GM18505 (cell line): Measurements from ENCODE around the gene PPFIBP1.
"Not testable (repeated sequence)": the region's sequence is repeated elsewhere in the genome, so short reads cannot be mapped to it uniquely, and the experiment has no call there.

Source experiments
- ATAC-seq: cut with Tn5 transposase; IDR thresholded peaks from one replicate; pipeline ENCODE4 v1.9.1; 2021; ENCODE audit not compliant: unreplicated experiment
- POLR2A ChIP-seq: IDR thresholded peaks from 4 replicates; pipeline ENCODE4 v1.6.1; 2011; ENCODE audit warnings: borderline replicate concordance; ENCODE audit not compliant: insufficient read depth, insufficient read length; ENCODE audit errors: extremely low read depth

Gene PPFIBP1

DNA sequence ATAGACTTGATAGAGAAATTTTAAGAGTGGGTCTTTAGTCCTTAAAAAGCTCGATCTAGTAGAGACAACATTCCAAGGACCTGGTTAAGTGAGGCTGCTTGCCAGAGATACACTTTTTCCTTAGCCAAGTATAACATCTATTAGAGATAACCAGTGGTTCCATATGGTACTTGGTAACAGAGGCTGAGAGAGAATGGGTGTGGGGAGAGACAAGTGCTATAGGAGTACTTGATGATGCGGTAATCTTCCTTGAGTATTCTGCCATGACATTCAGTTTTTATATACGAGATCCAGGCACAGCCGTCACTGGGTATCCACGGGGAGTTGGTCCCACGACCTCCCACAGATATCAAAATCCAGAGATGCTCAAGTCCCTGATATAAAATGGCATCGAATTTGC is 94.8 kb downstream of the PPFIBP1 start:
- ATAC-seq: no peak
- no peak for TF ChIP-seq POLR2A

DNA sequence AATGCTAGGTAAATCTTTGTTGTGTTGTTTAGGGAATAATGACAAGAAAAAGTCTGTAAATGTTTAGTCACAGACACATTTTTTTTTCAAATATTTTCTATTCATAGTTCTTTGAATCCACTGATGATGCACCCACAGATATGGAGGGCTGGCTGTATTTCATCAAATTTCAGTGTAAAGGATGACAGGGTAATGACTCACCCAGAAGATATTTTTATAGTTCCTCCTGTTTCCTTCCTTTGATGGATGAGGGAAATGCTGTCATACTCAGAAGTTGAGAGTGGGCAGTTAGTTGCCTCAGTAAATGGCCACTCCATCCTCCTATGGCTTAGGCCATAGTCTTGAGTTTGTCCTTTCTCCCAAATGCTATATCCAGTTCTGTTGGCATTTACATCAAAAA is 95.3 kb downstream of the PPFIBP1 start:
- no peak for TF ChIP-seq POLR2A
- ATAC-seq: no peak

DNA sequence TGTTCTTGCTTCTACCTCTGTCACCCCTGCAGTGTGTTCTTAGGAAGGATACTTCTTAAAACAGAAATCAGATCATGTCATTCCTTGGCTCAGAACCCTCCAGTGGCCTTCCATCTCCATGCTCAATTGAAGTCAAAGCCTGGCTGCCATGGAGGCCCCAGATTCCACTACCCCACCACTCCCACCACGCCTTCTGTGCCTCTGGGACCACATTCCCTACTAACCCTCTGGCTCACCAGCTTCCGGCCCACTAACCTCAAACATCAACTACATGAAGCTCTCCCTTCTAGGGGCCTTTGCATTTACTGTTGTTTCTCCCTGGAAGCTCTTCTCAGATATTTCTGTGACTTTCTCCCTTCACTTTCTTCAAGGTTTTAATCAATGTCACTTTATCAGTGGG is 96.1 kb downstream of the PPFIBP1 start:
- TF ChIP-seq POLR2A: no peak
- ATAC-seq: no peak

DNA sequence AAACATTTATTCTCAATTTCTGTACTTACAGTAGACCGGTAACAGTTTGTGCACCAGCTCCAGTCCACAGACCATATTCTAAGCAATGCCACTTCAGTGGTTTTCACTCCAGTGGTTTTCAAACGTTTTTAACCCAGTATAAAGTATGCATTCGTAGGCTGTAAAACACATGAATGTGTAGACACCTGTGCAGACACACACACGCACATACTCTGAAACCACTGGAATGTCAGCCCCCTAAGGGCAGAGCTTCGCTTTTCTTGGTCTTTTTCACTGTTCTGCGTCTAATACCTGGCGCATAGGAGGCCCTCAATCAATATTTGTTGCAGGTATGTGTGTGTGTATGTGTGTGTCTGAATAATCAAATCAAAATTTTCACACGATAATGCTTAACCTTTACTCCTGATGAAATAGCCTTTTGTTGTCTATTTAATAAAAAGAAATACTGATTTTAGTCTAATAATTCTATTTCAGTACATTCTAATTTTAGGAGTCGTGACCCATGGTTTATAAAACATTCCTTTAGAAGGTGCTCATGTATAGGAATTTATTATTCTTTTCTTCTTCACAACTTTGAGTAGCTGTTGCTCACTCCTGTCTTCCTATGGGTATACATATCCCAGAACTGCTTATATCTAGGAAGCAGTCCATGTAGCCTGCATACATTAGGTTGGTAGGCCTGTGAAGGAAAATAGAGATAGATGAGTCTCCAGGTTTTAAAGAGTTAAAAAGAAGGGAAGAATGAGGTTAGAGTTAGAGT is 98.6 kb downstream of the PPFIBP1 start:
- no peak for ATAC-seq
- no peak for TF ChIP-seq POLR2A

DNA sequence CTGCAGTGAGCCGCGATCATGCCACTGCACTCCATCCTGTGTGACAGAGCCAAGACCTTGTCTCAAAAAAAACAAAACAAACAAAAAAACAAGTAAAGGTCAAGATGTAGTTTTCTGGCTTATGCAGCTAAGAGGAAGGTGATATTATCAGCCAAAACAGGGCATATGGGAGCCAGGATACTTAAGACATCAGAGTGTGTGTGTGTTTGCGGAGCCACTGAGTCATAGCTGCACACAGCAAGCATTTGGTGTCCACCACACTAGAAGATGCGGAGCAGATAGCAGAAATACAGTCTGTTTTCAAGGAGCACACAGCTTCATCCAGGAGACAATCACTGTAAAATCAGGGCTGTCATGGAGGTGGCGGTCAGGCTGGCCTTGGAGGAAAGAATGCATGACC is 99.6 kb downstream of the PPFIBP1 start:
- no peak for TF ChIP-seq POLR2A
- no peak for ATAC-seq

DNA sequence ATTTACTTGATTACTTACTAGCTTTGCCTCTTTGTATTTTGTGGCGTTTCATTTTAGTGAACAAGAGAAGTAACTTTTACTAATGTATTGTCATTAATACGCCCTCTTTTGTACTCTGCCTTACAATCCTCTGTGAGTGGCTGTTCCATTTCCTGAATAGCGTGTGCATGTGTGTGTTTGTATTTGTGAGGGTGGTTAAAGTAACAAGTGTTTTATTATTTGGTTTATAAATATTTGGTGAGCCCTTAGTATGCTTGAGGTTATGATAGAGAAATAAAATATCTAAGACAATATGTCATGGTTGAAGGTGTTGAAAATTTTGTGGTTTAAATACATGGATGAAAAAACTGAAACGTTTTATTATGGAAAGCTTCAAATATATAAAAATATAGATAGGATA is 100.6 kb downstream of the PPFIBP1 start:
- no peak for TF ChIP-seq POLR2A
- ATAC-seq: no peak

DNA sequence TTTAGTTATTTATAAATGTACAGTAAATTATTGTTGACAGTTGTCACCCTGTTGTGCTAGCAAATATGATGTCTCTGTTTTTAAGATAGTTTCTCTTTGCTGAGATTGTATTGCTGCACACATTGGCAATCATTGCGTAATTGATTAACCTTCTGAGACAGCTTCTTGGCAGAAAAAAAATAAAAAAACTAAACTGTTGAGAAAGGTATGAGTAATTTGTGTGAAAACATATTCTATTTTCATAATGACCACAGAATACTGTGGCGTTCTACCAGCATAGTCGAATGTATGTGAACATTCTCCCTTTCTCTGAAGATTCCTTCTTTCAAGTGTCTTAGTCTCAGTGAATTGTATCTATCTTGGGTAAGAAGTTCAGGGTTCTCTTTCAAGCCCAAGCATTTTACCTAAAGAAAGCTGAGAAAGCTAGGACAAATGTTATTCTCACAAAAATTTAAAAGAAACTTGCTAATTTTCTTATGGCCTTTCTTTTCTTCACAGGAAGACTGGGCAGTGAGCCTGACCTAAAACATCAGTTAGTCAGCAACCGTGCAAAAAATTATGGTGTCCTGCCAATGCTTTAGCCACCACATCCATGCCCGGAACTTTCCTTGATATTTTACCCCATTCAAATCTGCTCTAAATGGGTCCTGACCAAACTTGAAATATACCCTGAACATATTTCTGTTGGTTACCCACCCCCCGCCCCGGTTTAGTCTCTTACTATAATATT is 103.3 kb downstream of the PPFIBP1 start:
- ATAC-seq: no peak
- TF ChIP-seq POLR2A: no peak

DNA sequence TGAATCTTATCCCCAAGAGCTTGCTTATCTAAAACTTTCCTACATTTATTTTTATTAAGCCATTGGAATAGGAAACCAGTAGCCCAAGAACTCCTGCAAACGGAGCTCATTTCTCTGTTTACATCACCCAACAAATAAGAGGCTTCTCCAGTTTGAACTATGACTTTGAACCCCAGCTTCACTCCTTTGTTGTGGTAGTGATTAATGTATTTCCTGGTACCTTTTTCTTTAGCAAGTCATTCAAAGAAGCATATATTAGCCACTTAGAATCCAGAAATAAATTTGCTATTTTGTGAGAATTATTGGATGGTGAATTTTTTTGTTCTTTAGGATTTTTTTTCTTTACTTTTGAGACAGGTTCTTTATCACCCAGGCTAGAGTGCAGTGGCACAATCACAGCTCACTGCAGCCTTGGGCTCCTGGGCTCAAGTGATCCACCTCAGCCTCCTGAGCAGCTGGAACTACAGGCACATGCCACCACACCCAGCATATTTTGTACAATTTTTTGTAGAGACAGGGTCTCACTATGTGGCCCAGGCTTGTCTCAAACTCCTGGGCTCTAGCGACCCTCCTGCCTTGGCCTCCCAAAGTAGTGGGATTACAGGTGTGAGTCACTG is 104.0 kb downstream of the PPFIBP1 start:
- not testable (repeated sequence) for ATAC-seq

DNA sequence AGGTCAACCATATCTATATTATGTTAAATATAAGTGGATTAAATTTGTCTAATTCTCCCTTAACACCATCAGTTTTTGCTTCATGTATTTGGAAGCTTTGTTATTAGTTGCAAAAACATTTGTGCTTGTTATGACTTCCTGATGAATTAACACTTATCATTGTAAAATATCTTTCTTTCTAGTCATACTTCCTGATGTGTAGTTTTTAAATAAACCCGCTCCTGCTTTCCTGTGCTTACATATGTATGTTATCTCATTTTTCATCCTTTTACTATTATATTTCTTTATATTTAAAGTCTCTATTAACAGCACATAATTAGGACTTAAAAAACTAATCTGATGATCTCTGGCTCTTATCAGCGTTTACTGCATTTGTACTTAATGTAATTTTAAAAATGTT is 106.2 kb downstream of the PPFIBP1 start:
- not testable (repeated sequence) for ATAC-seq

DNA sequence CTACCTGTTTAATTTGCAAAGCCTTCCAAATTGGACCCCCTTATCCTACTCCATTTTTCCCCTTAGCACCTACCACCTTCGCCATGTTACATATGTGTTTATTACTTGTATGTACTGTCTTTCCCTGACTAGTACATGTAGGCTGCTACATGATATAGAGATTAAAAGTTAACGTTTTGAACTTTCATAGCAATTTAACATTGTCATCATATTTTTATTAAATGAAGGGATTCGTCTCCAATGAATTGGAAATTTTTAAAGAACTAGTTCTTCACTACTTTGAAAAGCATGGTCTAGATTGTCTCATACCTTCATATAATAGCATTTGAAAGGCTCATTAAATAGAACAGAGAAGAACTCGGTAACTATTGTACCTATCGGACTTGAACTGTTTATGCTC is 107.4 kb downstream of the PPFIBP1 start:
- no peak for ATAC-seq
- TF ChIP-seq POLR2A: no peak

DNA sequence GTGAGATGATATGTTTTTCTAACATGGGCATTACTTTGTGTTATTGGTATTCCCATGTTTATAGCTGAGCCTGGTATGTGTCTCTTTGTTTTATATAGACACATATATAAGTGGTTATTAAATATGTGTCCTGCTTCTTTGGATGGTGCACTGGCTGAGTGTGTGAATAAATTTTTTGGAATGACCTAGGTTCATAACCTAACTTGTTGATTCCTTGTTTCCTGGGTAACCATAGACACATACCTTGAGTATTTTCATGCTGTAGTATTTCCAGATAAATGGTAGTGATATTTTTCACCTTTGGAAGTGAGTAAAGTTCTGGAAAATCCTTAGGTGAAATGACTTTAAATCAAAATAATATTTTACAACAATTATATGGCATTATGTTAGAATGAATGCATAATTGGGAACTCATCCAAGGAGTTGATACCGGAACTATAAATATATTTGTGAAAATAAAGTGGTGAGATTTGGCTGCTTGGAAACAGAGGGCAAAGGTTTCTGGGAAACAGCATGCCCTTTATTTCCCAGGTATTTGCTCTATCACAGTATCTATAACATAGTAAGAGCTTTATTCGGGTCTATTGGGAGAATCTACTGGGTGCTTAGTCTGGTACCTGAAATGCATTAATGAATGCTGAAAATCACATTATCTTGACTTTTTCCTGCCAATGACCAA is 107.9 kb downstream of the PPFIBP1 start:
- no peak for ATAC-seq

DNA sequence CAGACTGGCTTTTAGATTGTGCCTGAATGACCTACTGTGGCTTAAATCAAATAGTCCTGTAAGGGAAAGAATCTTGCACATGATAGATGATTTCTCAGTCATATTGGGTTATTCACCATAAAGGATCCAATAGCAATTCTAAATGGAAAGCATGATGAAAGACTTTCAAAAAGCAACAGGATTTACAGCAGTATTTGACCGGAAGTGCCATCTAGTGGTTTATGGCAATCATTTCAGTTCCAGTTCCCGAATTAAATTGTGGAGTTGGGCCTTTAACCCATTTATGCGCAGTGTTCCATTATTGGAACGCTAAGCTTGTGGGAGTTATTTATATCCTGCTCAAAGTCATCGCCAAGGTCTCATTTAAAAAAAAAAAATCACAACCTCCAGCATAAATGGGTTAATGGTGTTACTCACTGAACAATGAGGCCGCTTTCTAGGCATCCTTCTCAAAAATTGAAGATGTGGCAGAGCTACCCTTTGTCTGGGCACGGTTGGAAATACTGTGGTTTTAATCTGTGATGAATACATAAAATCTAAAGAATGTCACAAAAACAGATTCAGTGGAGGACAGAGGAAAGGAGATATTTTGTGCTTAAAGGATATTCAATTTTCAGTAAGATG is 111.5 kb downstream of the PPFIBP1 start:
- ATAC-seq: no peak

More for the DNA sequence above, 107.9 kb downstream of the PPFIBP1 start:
- TF ChIP-seq POLR2A: no peak

DNA sequence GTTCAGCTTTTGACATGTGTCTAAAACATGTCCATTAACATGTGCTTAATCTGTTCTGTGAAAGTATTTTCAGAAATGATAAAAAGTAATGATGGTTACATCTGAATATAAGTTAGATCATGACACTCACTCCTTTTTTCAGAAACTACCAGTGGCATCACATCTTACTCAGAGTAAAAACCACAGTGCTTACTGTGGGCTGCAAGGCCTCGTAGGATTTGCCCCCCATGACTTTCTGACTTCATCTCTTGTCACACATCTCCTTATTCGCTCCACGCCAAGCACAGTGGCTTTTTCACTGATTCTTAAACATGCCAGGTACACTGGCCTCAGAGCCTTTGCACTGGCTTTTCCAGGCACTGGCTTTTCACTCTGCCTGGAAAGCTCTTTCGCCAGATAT is 112.6 kb downstream of the PPFIBP1 start:
- ATAC-seq: not testable (repeated sequence)

More for the DNA sequence above, 111.5 kb downstream of the PPFIBP1 start:
- no peak for TF ChIP-seq POLR2A

DNA sequence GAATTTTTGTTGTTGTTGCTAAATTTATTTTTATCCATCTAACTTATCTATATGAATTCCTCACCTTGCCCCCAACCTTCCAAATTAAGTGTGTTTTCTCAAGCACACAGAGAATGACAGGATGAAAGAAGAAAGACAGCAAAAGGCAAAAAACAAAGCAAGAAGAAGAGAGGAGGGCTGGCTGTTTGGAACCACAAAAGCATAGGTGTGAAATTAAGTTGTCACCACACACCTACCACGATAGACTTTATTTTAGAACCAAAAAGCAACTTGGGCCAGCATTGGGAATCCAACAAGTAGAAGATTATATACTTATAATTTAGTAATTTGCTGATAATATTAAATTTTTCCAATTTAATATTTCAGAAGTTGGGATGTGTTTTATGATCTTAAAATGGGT is 113.5 kb downstream of the PPFIBP1 start:
- no peak for ATAC-seq

DNA sequence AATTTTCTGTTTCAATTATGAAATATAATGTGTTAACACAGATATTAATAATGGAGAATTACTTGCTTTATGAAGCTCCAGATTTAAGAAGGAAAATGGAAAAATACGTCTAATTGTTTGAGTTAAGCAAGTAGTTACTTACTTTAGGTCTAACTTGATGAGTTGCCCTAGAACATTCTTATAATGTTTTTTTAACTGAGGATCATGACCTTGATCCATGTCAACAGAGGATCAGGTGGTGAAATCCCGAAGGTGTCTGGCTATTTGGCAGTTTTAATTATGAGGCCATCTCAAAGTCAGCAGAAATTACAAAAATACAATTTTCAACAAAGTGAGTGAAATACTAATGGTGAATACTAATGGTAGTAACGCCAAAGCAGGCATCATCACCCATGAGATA is 115.3 kb downstream of the PPFIBP1 start:
- ATAC-seq: no peak
- no peak for TF ChIP-seq POLR2A

More for the DNA sequence above, 113.5 kb downstream of the PPFIBP1 start:
- TF ChIP-seq POLR2A: no peak

DNA sequence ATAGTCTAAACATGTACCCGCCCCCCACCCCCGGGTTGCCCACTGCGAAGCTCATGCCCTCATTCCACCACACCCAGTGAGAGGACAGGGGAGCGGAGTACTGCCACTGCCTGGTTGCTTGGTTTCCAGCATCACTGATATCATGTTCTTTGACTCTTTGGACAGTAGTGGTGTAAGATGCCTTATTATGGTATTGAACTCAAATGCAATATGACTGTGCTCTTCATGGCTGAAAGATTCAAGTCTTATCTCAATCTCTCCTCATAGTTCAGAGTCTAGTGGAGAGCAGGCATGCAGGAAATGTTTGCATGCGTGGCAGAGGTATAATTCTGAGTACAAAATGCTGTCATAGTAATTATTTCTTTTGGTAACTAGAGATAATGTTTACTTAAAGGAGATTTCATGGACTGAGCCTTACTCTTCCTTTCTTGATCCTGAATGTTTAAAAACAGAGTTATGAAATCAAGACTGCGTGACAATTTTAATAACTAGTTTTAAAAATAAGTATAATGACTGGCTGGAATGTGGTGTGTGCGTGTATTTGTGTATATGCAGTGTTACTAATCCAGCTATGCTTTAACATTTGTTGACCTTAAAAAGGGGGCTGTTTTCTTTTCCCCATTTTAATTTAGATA is 116.7 kb downstream of the PPFIBP1 start:
- ATAC-seq: not testable (repeated sequence)

DNA sequence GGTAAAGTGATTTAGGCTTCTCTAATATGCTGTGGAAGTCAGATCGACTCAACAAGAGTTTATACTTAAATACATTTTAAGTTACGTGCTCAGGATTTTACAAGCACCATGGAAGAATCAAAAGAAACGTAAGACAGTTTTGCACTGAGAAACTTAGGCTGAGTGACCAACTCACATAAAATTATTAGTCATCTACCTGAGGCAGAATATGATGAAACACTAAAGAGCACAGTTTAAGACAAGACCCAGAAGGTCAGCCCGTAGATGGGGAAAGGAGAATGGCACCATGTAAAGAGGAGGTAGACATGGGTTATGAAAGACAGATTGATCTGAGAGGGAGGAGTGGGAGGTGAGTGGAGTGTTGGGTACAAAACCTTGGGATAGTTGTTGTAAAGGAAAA is 118.4 kb downstream of the PPFIBP1 start:
- ATAC-seq: not testable (repeated sequence)

DNA sequence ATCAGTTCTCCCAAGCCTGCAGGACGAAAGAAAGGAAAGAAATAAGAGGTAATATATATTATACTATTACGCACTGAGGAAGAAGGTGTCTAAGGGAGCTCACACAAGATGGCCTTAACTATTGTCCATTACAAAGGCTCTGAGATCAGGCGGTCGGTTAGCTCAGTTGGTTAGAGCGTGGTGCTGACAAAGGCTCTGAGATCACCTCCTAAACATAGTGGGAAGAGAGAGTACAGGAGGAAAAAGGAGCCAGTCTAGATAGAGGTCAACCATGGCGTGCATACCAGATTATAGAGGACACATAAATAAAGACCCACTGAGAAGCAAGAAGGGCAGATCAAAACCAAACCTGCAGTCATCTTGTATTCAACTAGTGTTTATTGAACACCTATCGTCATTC is 118.9 kb downstream of the PPFIBP1 start:
- ATAC-seq: not testable (repeated sequence)
